HFFc6 (cell line): ENCODE data around the gene MAGI3. TPM values are rescaled to one million over a fixed set of nuclear protein-coding genes. Genes with fewer than 3 reads are reported as not detected.
A peak's percentile ranks its signal among the peaks of the same experiment; 100 is the strongest.

Experiments
- DNase-seq: peaks from one replicate; pipeline ENCODE4 v3.0.0-alpha.2; 2018
- H3K27ac Mint-ChIP-seq: 2 replicates; pipeline ENCODE4 v1.8.0; 2020; ENCODE audit warnings: mild to moderate bottlenecking, mixed read lengths
- H3K27me3 Mint-ChIP-seq: 2 replicates; pipeline ENCODE4 v1.8.0; 2021; ENCODE audit warnings: mild to moderate bottlenecking, moderate library complexity, mixed read lengths; ENCODE audit not compliant: insufficient read depth
- H3K36me3 Mint-ChIP-seq: 2 replicates; pipeline ENCODE4 v1.8.0; 2021; ENCODE audit warnings: low read depth, mixed read lengths
- H3K4me1 Mint-ChIP-seq: 2 replicates; pipeline ENCODE4 v1.8.0; 2020; ENCODE audit warnings: low read depth, mixed read lengths
- H3K4me3 Mint-ChIP-seq: 2 replicates; pipeline ENCODE4 v1.8.0; 2020; ENCODE audit warnings: mild to moderate bottlenecking, moderate library complexity, mixed read lengths
- H3K9me3 Mint-ChIP-seq: 2 replicates; pipeline ENCODE4 v1.8.0; 2020; ENCODE audit warnings: mild to moderate bottlenecking, mixed read lengths
- CTCF ChIP-seq: fragments of 200-600 bp; sonication (generic); IDR thresholded peaks from 2 replicates; pipeline ENCODE4 v1.5.0; 2021; ENCODE audit warnings: antibody characterized with exemption, mild to moderate bottlenecking
- total RNA-seq, 6 experiments: library from RNA; stranded (reverse); fragmentation: NEBNext Ultra II Directional; extraction: Animal tissue kit (Norgen Biotek cat#: 25700); gene quantifications; 2 replicates in 1 of 6; 3 replicates in 5 of 6; pipeline ENCODE4 v1.2.3, GENCODE V29; 2021

MAGI3 gene
- total RNA-seq, 6 experiments from 2014 or later, result 5.1 to 8.2 (median 7.6) TPM

- H3K4me3 Mint-ChIP-seq, result no peak overlapping the region
- H3K9me3 Mint-ChIP-seq, result no peaks in the 10 kb centered on the region
- peak overlapping the region; percentile 70 for H3K27ac Mint-ChIP-seq
- H3K4me1 Mint-ChIP-seq, result peaks cover 24% of the 10 kb centered on the region
- no peaks in the 10 kb centered on the region for H3K27me3 Mint-ChIP-seq
- H3K36me3 Mint-ChIP-seq, result no peaks in the 10 kb centered on the region
- TF ChIP-seq CTCF, result no peak
- no peak for DNase-seq
Measured at GRCh38 chr1:113683384-113684152, 293.3 kb downstream of the MAGI3 start.

- Mint-ChIP-seq H3K4me1 (peaks cover 24% of the 10 kb centered on the region), H3K9me3 (no peaks in the 10 kb centered on the region), H3K36me3 (no peaks in the 10 kb centered on the region), H3K4me3 (no peak overlapping the region; the same call in 1 of the 2 replicates), H3K27ac (peak overlapping the region; percentile 70), H3K27me3 (no peaks in the 10 kb centered on the region)
- no peak for TF ChIP-seq CTCF
- DNase-seq, result peak; percentile 50
Measured at GRCh38 chr1:113684153-113684541, 293.8 kb downstream of the MAGI3 start.

GRCh38 chr1:113686891-113687618, 296.7 kb downstream of the MAGI3 start:
- Mint-ChIP-seq H3K9me3 (no peaks in the 10 kb centered on the region), H3K27me3 (no peaks in the 10 kb centered on the region), H3K27ac (peak overlapping the region; percentile 43; the same call in 1 of the 2 replicates), H3K36me3 (peaks cover 14% of the 10 kb centered on the region), H3K4me3 (no peak overlapping the region), H3K4me1 (peaks cover 24% of the 10 kb centered on the region)
- DNase-seq, result peak; percentile 41
- no peak for TF ChIP-seq CTCF

GRCh38 chr1:113691184-113691583, 300.9 kb downstream of the MAGI3 start:
- Mint-ChIP-seq H3K27me3 (no peaks in the 10 kb centered on the region), H3K27ac (no peak overlapping the region), H3K4me3 (no peak overlapping the region), H3K4me1 (peaks cover 9% of the 10 kb centered on the region), H3K36me3 (peaks cover 50% of the 10 kb centered on the region), H3K9me3 (peaks cover 27% of the 10 kb centered on the region)
- TF ChIP-seq CTCF, result no peak
- no peak for DNase-seq

GRCh38 chr1:113692342-113692741, 302.0 kb downstream of the MAGI3 start:
- no peak for DNase-seq
- TF ChIP-seq CTCF, result no peak
- peaks cover 27% of the 10 kb centered on the region for H3K9me3 Mint-ChIP-seq
- no peak overlapping the region for H3K27ac Mint-ChIP-seq
- H3K36me3 Mint-ChIP-seq, result peaks cover 58% of the 10 kb centered on the region
- H3K27me3 Mint-ChIP-seq, result no peaks in the 10 kb centered on the region
- no peak overlapping the region for H3K4me3 Mint-ChIP-seq
- peaks cover 2% of the 10 kb centered on the region for H3K4me1 Mint-ChIP-seq
